K562 (cell line): ENCODE measurements around the gene R3HDM2. TPM values are rescaled to one million over a fixed set of nuclear protein-coding genes. Genes with fewer than 3 reads are reported as not detected.

ENCODE experiments used
- ATAC-seq: fragments of 200-7000 bp; cut with Tn5 transposase; 3 replicates; pipeline ENCODE4 v1.9.1; 2020; ENCODE audit warnings: moderate library complexity
- BruUV-seq: library from RNA; stranded (reverse); fragments of 400-500 nt; replicated peaks from 2 replicates; lab custom pipeline; 2021; lab: Mats Ljungman, UMichigan
- CTCF ChIA-PET: fragments of 300-600 bp; formaldehyde crosslinking; extraction: SDS; loops from one replicate; lab custom pipeline; 2021; ENCODE audit warnings: low intra/inter-chr PET ratio; lab: Yijun Ruan, JAX
- POLR2A ChIA-PET: fragments of 300-600, 350-650 bp; sonication (Branson Sonifier 250); formaldehyde crosslinking; extraction: SDS; loops from one replicate; lab custom pipeline; 2021; ENCODE audit warnings: antibody characterized with exemption, inconsistent platforms; lab: Yijun Ruan, JAX
- DNase-seq, 4 experiments: peaks; one replicate each; pipeline versions ENCODE4 v3.0.0 to v3.0.0-alpha.2; 2011 to 2018; ENCODE audit warnings: low spot score in 3 of 4, mixed read lengths in 3 of 4; ENCODE audit errors: extremely low read depth in 1 of 4
- FAIRE-seq: peaks from 2 replicates; lab custom pipeline; 2011; peaks lifted over from hg19 to GRCh38; lab: Jason Lieb, UNC
- H2AFZ ChIP-seq: 2 replicates; pipeline ENCODE4 v1.6.0; 2011; ENCODE audit warnings: low read depth, low read length, control low read depth, inconsistent platforms
- H3K27ac ChIP-seq: fragments of 200-600 bp; 3 replicates; pipeline ENCODE4 v1.8.0; 2011; ENCODE audit warnings: low read depth, mild to moderate bottlenecking, control low read depth, inconsistent platforms, low read length, moderate library complexity, mixed read lengths; ENCODE audit errors: extremely low read depth
- H3K27me3 ChIP-seq, 2 experiments: fragments of 300-600 bp in 1 of 2; 2 replicates in 1 of 2; 3 replicates in 1 of 2; pipeline versions ENCODE4 v1.6.0 to v1.8.0; 2011; ENCODE audit warnings: inconsistent platforms in 2 of 2, low read length in 2 of 2, mild to moderate bottlenecking in 1 of 2, mixed read lengths in 1 of 2, moderate library complexity in 1 of 2; ENCODE audit not compliant: control insufficient read depth in 2 of 2, insufficient read depth in 2 of 2
- H3K36me3 ChIP-seq: fragments of 300-600 bp; 3 replicates; pipeline ENCODE4 v1.8.0; 2011; ENCODE audit warnings: mild to moderate bottlenecking, low read length, inconsistent platforms; ENCODE audit not compliant: control insufficient read depth, insufficient read depth
- H3K4me1 ChIP-seq, 2 experiments: fragments of 200-600 bp in 1 of 2; replicated peaks in 1 of 2; 2 replicates in 1 of 2; 3 replicates in 1 of 2; pipeline versions ENCODE4 v1.5.1 to v1.8.0; 2011; ENCODE audit warnings: inconsistent platforms in 2 of 2, low read length in 2 of 2, mild to moderate bottlenecking in 1 of 2, mixed read lengths in 1 of 2, moderate library complexity in 1 of 2; ENCODE audit not compliant: control insufficient read depth in 2 of 2, insufficient read depth in 2 of 2
- H3K4me2 ChIP-seq: 2 replicates; pipeline ENCODE4 v1.6.1; 2011; ENCODE audit warnings: low read length, control low read depth, inconsistent platforms, mixed read lengths; ENCODE audit not compliant: insufficient read depth
- H3K4me3 ChIP-seq: fragments of 200-600 bp; sonication (generic), shearing (Covaris generic); 2 replicates; pipeline ENCODE4 v1.5.1; 2016; ENCODE audit warnings: control low read depth, inconsistent platforms
- H3K79me2 ChIP-seq: fragments of 200-600 bp; 3 replicates; pipeline ENCODE4 v1.8.0; 2011; ENCODE audit warnings: low read length, inconsistent platforms; ENCODE audit not compliant: control insufficient read depth, insufficient read depth
- H3K9ac ChIP-seq, 2 experiments: 2 replicates each; pipeline versions ENCODE4 v1.6.0 to v1.6.1; 2011; ENCODE audit warnings: low read depth in 2 of 2, low read length in 2 of 2, control low read depth in 1 of 2, inconsistent platforms in 1 of 2, mild to moderate bottlenecking in 1 of 2, mixed read lengths in 1 of 2; ENCODE audit not compliant: insufficient read depth in 1 of 2
- H3K9me1 ChIP-seq: one replicate; pipeline ENCODE4 v1.6.0; 2011; ENCODE audit warnings: inconsistent platforms, mild to moderate bottlenecking, low read length, moderate library complexity; ENCODE audit not compliant: control insufficient read depth, insufficient read depth
- H3K9me3 ChIP-seq: replicated peaks from 2 replicates; pipeline ENCODE4 v1.5.1; 2011; ENCODE audit warnings: low read depth, low read length, inconsistent platforms; ENCODE audit not compliant: control insufficient read depth, insufficient read depth
- H4K20me1 ChIP-seq: replicated peaks from 2 replicates; pipeline ENCODE4 v1.6.1; 2011; ENCODE audit warnings: low read length, inconsistent platforms, mixed read lengths; ENCODE audit not compliant: control insufficient read depth, insufficient read depth
- FOSL1 ChIP-seq: fragments of 200-800 bp; sonication (Bioruptor generic); conservative IDR thresholded peaks from 2 replicates; pipeline ENCODE4 v1.6.1; 2016; ENCODE audit warnings: missing genetic modification characterization, missing compliant biosample characterization
- NR2C1 ChIP-seq, 2 experiments: fragments of 450-650 bp; IDR thresholded peaks; 2 replicates each; pipeline ENCODE4 v1.6.1; 2017; ENCODE audit warnings: mild to moderate bottlenecking in 2 of 2, antibody characterized with exemption in 1 of 2, inconsistent platforms in 1 of 2, missing compliant biosample characterization in 1 of 2, missing genetic modification characterization in 1 of 2
- SRSF1 ChIP-seq: fragments of 200-400 bp; formaldehyde crosslinking; IDR thresholded peaks from 2 replicates; pipeline ENCODE4 v1.6.1; 2017; ENCODE audit warnings: mild to moderate bottlenecking, low read depth, low read length, moderate library complexity
- ZBTB33 ChIP-seq: sonication (generic); formaldehyde crosslinking; IDR thresholded peaks from 2 replicates; pipeline ENCODE4 v1.8.1; 2023; ENCODE audit warnings: mild to moderate bottlenecking, missing genetic modification reagents
- ZBTB7A ChIP-seq: IDR thresholded peaks from 2 replicates; pipeline ENCODE4 v1.6.1; 2011; ENCODE audit warnings: low read depth, mild to moderate bottlenecking, low read length, moderate library complexity, borderline replicate concordance; ENCODE audit not compliant: control insufficient read depth
- WGBS: fragments of 100-300 bp; shearing (Covaris generic); methylation state at CpG from one replicate; pipeline ENCODE4 v1.1.6; 2016; ENCODE audit warnings: low coverage, mixed read lengths; ENCODE audit not compliant: insufficient coverage; ENCODE audit errors: missing lambda C conversion rate; 5-methylcytosine and 5-hydroxymethylcytosine counted together
- in situ Hi-C: fragments of 300-500 bp; cut with MboI; formaldehyde crosslinking; loops from 4 replicates; pipeline ENCODE4 v1.15.0; 2018; ENCODE audit warnings: inconsistent platforms, mixed read lengths
- intact Hi-C: fragments of 100-400 bp; cut with micrococcal nuclease; formaldehyde crosslinking; loops from 2 replicates; pipeline ENCODE4 v1.14.2; 2022
- polyA plus RNA-seq, 8 experiments: library from polyadenylated mRNA; depleted of rRNA in 4 of 8; stranded (reverse) in 5 of 8; unstranded in 3 of 8; fragments of >200 nt; fragmentation: Nextera tagmentation in 2 of 8; fragmentation: Illumina TruSeq in 1 of 8; extraction: Ambion mirVana in 2 of 8; extraction: Trizol in 1 of 8; gene quantifications; 2 replicates each; pipeline versions ENCODE4 v1.2.1 to v1.2.3, GENCODE V29; 2011 to 2014; ENCODE audit warnings: inconsistent platforms in 1 of 8, missing spikeins in 1 of 8
- total RNA-seq, 7 experiments: library from RNA; depleted of rRNA in 6 of 7; stranded (reverse); fragments of >200 nt in 6 of 7; fragmentation: Illumina TruSeq in 2 of 7; extraction: Trizol in 2 of 7; gene quantifications; 2 replicates each; pipeline versions ENCODE4 v1.2.1 to v1.2.3, GENCODE V29; 2011 to 2021; ENCODE audit warnings: low replicate concordance in 1 of 7
- TF ChIP-seq, protein P1 (sequence below): sonication (generic); formaldehyde crosslinking; IDR thresholded peaks from 2 replicates; pipeline ENCODE4 v1.8.0; 2022; ENCODE audit warnings: missing genetic modification reagents, mild to moderate bottlenecking, moderate library complexity, borderline replicate concordance

Gene R3HDM2
- total and polyA plus RNA-seq, 9 of the 15 experiments (the other 6 are each of a cell fraction or from before 2014, with no cell fraction given): 3.3 to 18.8 (median 9.0) TPM

- H3K36me3 ChIP-seq: no peaks in the 10 kb centered on the region
- ChIA-PET CTCF (no interaction called here), POLR2A (interaction anchor here (0.7 to 1.3 kb wide), 6 partner anchors 10 to 109 kb away, joined by 3 to 8 read pairs (median 3); no protein-coding TSS in a partner anchor)
- no TSS peak for BruUV-seq
- peaks cover 9 to 13% of the 10 kb centered on the region in 2 experiments; a peak in 4 of 5 replicates for H3K4me1 ChIP-seq
- WGBS: 61% methylated on average over 8 of the region's 8 CpGs
- peaks cover 15% of the 10 kb centered on the region for H3K79me2 ChIP-seq
- 0 out of 3 replicates have a peak, but pooled peaks have one; percentile 2 for ATAC-seq
- in situ Hi-C loops: no loop called here
- H3K27ac ChIP-seq: no peak within 1 kb of the TSS
- TF ChIP-seq, protein P1, sequence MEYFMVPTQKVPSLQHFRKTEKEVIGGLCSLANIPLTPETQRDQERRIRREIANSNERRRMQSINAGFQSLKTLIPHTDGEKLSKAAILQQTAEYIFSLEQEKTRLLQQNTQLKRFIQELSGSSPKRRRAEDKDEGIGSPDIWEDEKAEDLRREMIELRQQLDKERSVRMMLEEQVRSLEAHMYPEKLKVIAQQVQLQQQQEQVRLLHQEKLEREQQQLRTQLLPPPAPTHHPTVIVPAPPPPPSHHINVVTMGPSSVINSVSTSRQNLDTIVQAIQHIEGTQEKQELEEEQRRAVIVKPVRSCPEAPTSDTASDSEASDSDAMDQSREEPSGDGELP (CRISPR knock-in tag): peak; percentile 28; the same call in 1 of the 2 replicates
- TF ChIP-seq FOSL1: no peak
- no peak for TF ChIP-seq SRSF1
- TF ChIP-seq NR2C1 (IDR thresholded peaks at IDR 0.05): 0 out of 2 replicates have a peak, but pooled peaks have one; percentile 10
- TF ChIP-seq NR2C1 (tag; IDR thresholded peaks at IDR 0.05): no peak
- peak; percentile 74; the same call in 1 of the 2 replicates for TF ChIP-seq ZBTB33
- 0 out of 2 replicates have a peak, but pooled peaks have one; percentile 28 for TF ChIP-seq ZBTB7A
- H3K9ac ChIP-seq: peak within 1 kb of the TSS in 1 of 2 experiments; percentile 63; a peak in 2 of 4 replicates
- no peaks in the 10 kb centered on the region for H3K27me3 ChIP-seq
- H2AFZ ChIP-seq: peak within 1 kb of the TSS; percentile 70
- H3K4me3 ChIP-seq: no peak within 1 kb of the TSS
- H3K9me1 ChIP-seq: no peaks in the 10 kb centered on the region
- intact Hi-C loops: no loop called here
- no peak within 1 kb of the TSS for H3K4me2 ChIP-seq
- no peaks in the 10 kb centered on the region for H4K20me1 ChIP-seq
- peak in 1 of 4 experiments; percentile 9 for DNase-seq
- H3K9me3 ChIP-seq: no peaks in the 10 kb centered on the region
- FAIRE-seq: no peak
Measured at GRCh38 chr12:57434517-57435223, 3.8 kb upstream of the R3HDM2 start, which contains the start of gene INHBC. TSS of gene INHBC (plus strand) at chr12:57434784. CDS start at chr12:57434887, 103 bp downstream.
